B cell (primary cell): ENCODE measurements around the gene LGALS14. TPM values are rescaled to one million over a fixed set of nuclear protein-coding genes. Genes with fewer than 3 reads are reported as not detected.

Source experiments
- ATAC-seq: fragments of 200-7000 bp; cut with Tn5 transposase; one replicate; pipeline ENCODE4 v1.10.0; 2021; ENCODE audit warnings: low read depth, mild to moderate bottlenecking, moderate number of reproducible peaks, moderate library complexity
- CTCF ChIA-PET: fragments of 350-600 bp; sonication (Branson Sonifier 250); formaldehyde crosslinking; loops from one replicate; lab custom pipeline; 2021; ENCODE audit warnings: antibody characterized with exemption, inconsistent platforms; lab: Charles Lee
- POLR2A ChIA-PET: fragments of 350-600 bp; sonication (Branson Sonifier 250); formaldehyde crosslinking; loops from one replicate; lab custom pipeline; 2021; ENCODE audit warnings: antibody characterized with exemption; lab: Charles Lee
- DNase-seq: peaks from one replicate; pipeline ENCODE4 v3.0.0; 2013
- H2AFZ ChIP-seq: 2 replicates; pipeline ENCODE4 v1.6.1; 2012; ENCODE audit warnings: mild to moderate bottlenecking, low read depth, low read length; ENCODE audit not compliant: insufficient read depth, poor library complexity, severe bottlenecking
- H3K27ac ChIP-seq, 2 donors: 1 replicate in 1 of 2; 2 replicates in 1 of 2; pipeline ENCODE4 v1.5.1; 2012 to 2013; ENCODE audit warnings: low read length in 2 of 2, mild to moderate bottlenecking in 2 of 2, moderate library complexity in 1 of 2
- H3K27me3 ChIP-seq, 4 experiments: fragments of 200-600 bp in 1 of 4; sonication (generic) in 1 of 4; replicated peaks in 1 of 4; 1 replicate in 2 of 4; 2 replicates in 2 of 4; pipeline versions ENCODE4 v1.6.1 to v1.7.0; 2013 to 2016; ENCODE audit warnings: low read length in 3 of 4, mild to moderate bottlenecking in 2 of 4, mixed read lengths in 1 of 4, moderate library complexity in 1 of 4; ENCODE audit not compliant: insufficient read depth in 4 of 4, control insufficient read depth in 3 of 4; ENCODE audit errors: control extremely low read depth in 1 of 4
- H3K36me3 ChIP-seq, 2 experiments: replicated peaks in 1 of 2; 1 replicate in 1 of 2; 2 replicates in 1 of 2; pipeline versions ENCODE4 v1.6.1 to v1.7.1; 2013; ENCODE audit warnings: low read length in 1 of 2; ENCODE audit not compliant: insufficient read depth in 2 of 2, control insufficient read depth in 1 of 2; ENCODE audit errors: control extremely low read depth in 1 of 2, extremely low read depth in 1 of 2
- H3K4me1 ChIP-seq, 2 donors: fragments of 200-600 bp in 1 of 2; sonication (generic) in 1 of 2; 1 replicate in 1 of 2; 2 replicates in 1 of 2; pipeline versions ENCODE4 v1.5.1 to v1.6.1; 2013 to 2017; ENCODE audit warnings: low read length in 2 of 2; ENCODE audit not compliant: control insufficient read depth in 2 of 2, insufficient read depth in 2 of 2
- H3K4me2 ChIP-seq: replicated peaks from 2 replicates; pipeline ENCODE3; 2012; ENCODE audit warnings: mild to moderate bottlenecking, low read depth, low read length; ENCODE audit not compliant: poor library complexity, severe bottlenecking
- H3K4me3 ChIP-seq, 5 experiments: fragments of 200-600 bp in 1 of 5; sonication (generic) in 1 of 5; 1 replicate in 3 of 5; 2 replicates in 2 of 5; pipeline versions ENCODE4 v1.5.1 to v1.7.0; 2011 to 2016; ENCODE audit warnings: low read length in 4 of 5, mild to moderate bottlenecking in 4 of 5, low read depth in 2 of 5, control low read depth in 1 of 5, moderate library complexity in 1 of 5; ENCODE audit not compliant: insufficient read depth in 1 of 5; ENCODE audit errors: control extremely low read depth in 1 of 5, extremely low read depth in 1 of 5
- H3K79me2 ChIP-seq: fragments of 200-600 bp; sonication (generic); one replicate; pipeline ENCODE4 v1.6.0; 2016; ENCODE audit warnings: low read length; ENCODE audit not compliant: control insufficient read depth, insufficient read depth
- H3K9ac ChIP-seq: fragments of 200-600 bp; sonication (generic); 2 replicates; pipeline ENCODE4 v1.6.1; 2017; ENCODE audit warnings: mild to moderate bottlenecking, low read length, moderate library complexity
- H3K9me3 ChIP-seq, 3 donors: one replicate each; pipeline versions ENCODE4 v1.6.1 to v1.7.1; 2013; ENCODE audit warnings: low read length in 2 of 3; ENCODE audit not compliant: control insufficient read depth in 2 of 3, insufficient read depth in 1 of 3; ENCODE audit errors: control extremely low read depth in 1 of 3
- H4K20me1 ChIP-seq: 2 replicates; pipeline ENCODE4 v1.6.0; 2012; ENCODE audit warnings: mild to moderate bottlenecking, low read length; ENCODE audit not compliant: insufficient read depth, control insufficient read depth, poor library complexity, severe bottlenecking
- H3K27ac Mint-ChIP-seq: one replicate; pipeline ENCODE4 v1.8.0; 2021; ENCODE audit warnings: mixed read lengths
- H3K27me3 Mint-ChIP-seq: one replicate; pipeline ENCODE4 v1.8.0; 2021; ENCODE audit warnings: mixed read lengths
- H3K4me1 Mint-ChIP-seq: one replicate; pipeline ENCODE4 v1.8.0; 2021; ENCODE audit warnings: mixed read lengths
- H3K4me3 Mint-ChIP-seq: one replicate; pipeline ENCODE4 v1.8.0; 2021; ENCODE audit warnings: mixed read lengths
- H3K9me3 Mint-ChIP-seq: one replicate; pipeline ENCODE4 v1.8.0; 2022; ENCODE audit warnings: mixed read lengths; ENCODE audit not compliant: insufficient read depth
- CTCF ChIP-seq: fragments of 200-600 bp; IDR thresholded peaks from one replicate; pipeline ENCODE4 v1.8.0; 2022; ENCODE audit warnings: antibody characterized with exemption, mild to moderate bottlenecking
- EZH2 ChIP-seq: IDR thresholded peaks from 2 replicates; pipeline ENCODE4 v1.6.1; 2012; ENCODE audit warnings: borderline replicate concordance, low read depth, mild to moderate bottlenecking, moderate library complexity, low read length; ENCODE audit not compliant: insufficient read depth, poor library complexity, severe bottlenecking
- WGBS: methylation state at CpG from one replicate; pipeline ENCODE4 v1.1.5; 2013; ENCODE audit warnings: missing lambda C conversion rate; ENCODE audit not compliant: insufficient coverage; 5-methylcytosine and 5-hydroxymethylcytosine counted together
- intact Hi-C: fragments of 100-400 bp; cut with micrococcal nuclease; formaldehyde crosslinking; loops from one replicate; pipeline ENCODE4 v1.10.0; 2022
- polyA plus RNA-seq: library from polyadenylated mRNA; depleted of rRNA; stranded (reverse); fragments of >200 nt; gene quantifications from 2 replicates; pipeline ENCODE4 v1.2.3, GENCODE V29; 2012
- total RNA-seq, 2 donors: library from RNA; stranded (reverse); fragments of 120-200 nt in 1 of 2; gene quantifications; 1 replicate in 1 of 2; 2 replicates in 1 of 2; pipeline versions ENCODE4 v1.2.3 to v1.2.4, GENCODE V29; 2013 to 2022

LGALS14 gene
- total and polyA plus RNA-seq, 2 donors (not counting 1 experiment from before 2014, with no cell fraction given), result not detected

DNA sequence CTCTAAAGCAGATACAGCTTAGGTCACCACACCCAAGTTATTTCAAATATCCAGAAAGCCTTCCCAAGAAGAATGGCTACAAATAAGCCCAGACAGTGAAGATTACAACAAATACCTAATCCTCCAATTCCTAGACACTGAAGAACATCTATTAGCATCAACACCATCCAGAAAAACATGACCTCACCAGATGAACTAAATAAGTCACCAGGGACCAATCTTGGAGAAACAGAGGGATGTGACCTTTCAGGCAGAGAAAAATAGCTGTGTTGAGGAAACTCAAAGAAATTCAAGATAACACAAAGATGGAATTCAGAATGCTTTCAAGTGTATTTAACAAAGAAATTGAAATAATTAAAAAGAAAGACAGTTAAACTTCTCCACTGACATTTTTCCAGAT lies 48.5 kb downstream of the LGALS14 start:
- no peak overlapping the region for H3K27ac ChIP-seq
- H3K4me1 ChIP-seq, result no peaks in the 10 kb centered on the region
- no peak overlapping the region for H3K4me2 ChIP-seq
- DNase-seq, result no peak
- no peak overlapping the region for H3K4me3 ChIP-seq
- H3K9ac ChIP-seq, result no peak overlapping the region
- Mint-ChIP-seq H3K27me3 (peaks cover 34% of the 10 kb centered on the region), H3K4me3 (no peak overlapping the region), H3K9me3 (no peaks in the 10 kb centered on the region), H3K27ac (no peak overlapping the region), H3K4me1 (no peaks in the 10 kb centered on the region)
- no peak for ATAC-seq
- ChIA-PET POLR2A (no interaction called here), CTCF (no interaction called here)
- H3K79me2 ChIP-seq, result no peaks in the 10 kb centered on the region
- H2AFZ ChIP-seq, result no peak overlapping the region
- TF ChIP-seq EZH2 (no peak), CTCF (no peak)
- H3K27me3 ChIP-seq, result peaks cover 0 to 21% (median 3%) of the 10 kb centered on the region in 4 experiments
- intact Hi-C loops, result no loop called here
- peaks cover 0 to 1% (median 0%) of the 10 kb centered on the region in 3 donors for H3K9me3 ChIP-seq
- H4K20me1 ChIP-seq, result no peaks in the 10 kb centered on the region
- no peaks in the 10 kb centered on the region for H3K36me3 ChIP-seq

GRCh38 chr19:39754544-39754943 lies 50.3 kb downstream of the LGALS14 start:
- H3K9me3 Mint-ChIP-seq, result no peaks in the 10 kb centered on the region
- Histone ChIP-seq H3K27ac (no peak overlapping the region), H3K9ac (no peak overlapping the region), H3K36me3 (no peaks in the 10 kb centered on the region), H3K9me3 (peaks cover 0 to 3% (median 0%) of the 10 kb centered on the region in 3 donors), H3K27me3 (peaks cover 0 to 25% (median 10%) of the 10 kb centered on the region in 4 experiments), H3K4me2 (no peak overlapping the region), H2AFZ (no peak overlapping the region), H3K4me1 (no peaks in the 10 kb centered on the region), H3K4me3 (no peak overlapping the region), H4K20me1 (no peaks in the 10 kb centered on the region), H3K79me2 (no peaks in the 10 kb centered on the region)
- no peak overlapping the region for H3K27ac Mint-ChIP-seq
- H3K27me3 Mint-ChIP-seq, result peaks cover 31% of the 10 kb centered on the region
- intact Hi-C loops, result no loop called here
- ATAC-seq (no peak), DNase-seq (no peak)
- H3K4me3 Mint-ChIP-seq, result no peak overlapping the region
- TF ChIP-seq EZH2 (no peak), CTCF (no peak)
- WGBS, result no CpG with 5 or more reads among the region's 2 CpGs
- no peaks in the 10 kb centered on the region for H3K4me1 Mint-ChIP-seq
- CTCF ChIA-PET, result no interaction called here
- POLR2A ChIA-PET, result no interaction called here
